ENCODE results near the gene LMO4. TPM values are rescaled to one million over a fixed set of nuclear protein-coding genes. Genes with fewer than 3 reads are reported as not detected.

LMO4 gene
- total and polyA plus RNA-seq, 10 of the 15 experiments (the other 5 are each of a cell fraction or from before 2014, with no cell fraction given) = 3.8 to 76.6 (median 20.7) TPM

GRCh38 chr1:87358219-87358618, 29.5 kb downstream of the LMO4 start:
- 64% methylated on average over 1 of the region's 1 CpG for WGBS (ENCODE audit: insufficient coverage, insufficient replicate concordance, low lambda C conversion rate, missing lambda C conversion rate)
- ChIA-PET RAD21 (ENCODE audit: unreplicated experiment) (no interaction called here), CTCF (interaction anchor here (1.5 kb wide), 1 partner anchor 18 kb away, joined by 3 read pairs; no protein-coding TSS in a partner anchor), SMC1A (ENCODE audit: uncharacterized antibody, unreplicated experiment) (no interaction called here), POLR2A (no interaction called here)
- DNase-seq (ENCODE audit: low read depth, low spot score) (no peak), ATAC-seq (no peak), FAIRE-seq (no peak)
- no peak overlapping the region for H3K4me3 ChIP-seq
- H3K9ac ChIP-seq (ENCODE audit: control insufficient read depth, insufficient read depth, low read length) = no peak overlapping the region
- no peak overlapping the region for H3K4me2 ChIP-seq (ENCODE audit: control insufficient read depth, insufficient read depth)
- no peaks in the 10 kb centered on the region for H4K20me1 ChIP-seq (ENCODE audit: control insufficient read depth, insufficient read depth)
- H2AFZ ChIP-seq (ENCODE audit: control insufficient read depth, low read depth, low read length) = no peak overlapping the region
- H3K4me1 ChIP-seq (ENCODE audit: control insufficient read depth, insufficient read depth, low read length) = no peaks in the 10 kb centered on the region
- in situ Hi-C loops (cut with MboI) = no loop called here
- no peaks in the 10 kb centered on the region for H3K36me3 ChIP-seq (ENCODE audit: control insufficient read depth in 2 of 2, insufficient read depth in 2 of 2, low read length in 1 of 2)
- intact Hi-C loops (cut with micrococcal nuclease; ENCODE audit: unreplicated experiment) = no loop called here
- H3K27me3 ChIP-seq (replicated peaks in 1 of 2; ENCODE audit: control insufficient read depth in 2 of 2, insufficient read depth in 2 of 2, low read length in 1 of 2) = no peaks in the 10 kb centered on the region
- no TSS peak for BruUV-seq (replicated peaks)
- H3K9me3 ChIP-seq (replicated peaks; ENCODE audit: control insufficient read depth, insufficient read depth, low read length) = no peaks in the 10 kb centered on the region
- no peak overlapping the region for H3K27ac ChIP-seq (ENCODE audit: control insufficient read depth, insufficient read depth)
- H3K79me2 ChIP-seq (ENCODE audit: control insufficient read depth, insufficient read depth, low read length) = no peaks in the 10 kb centered on the region
- no peak for TF ChIP-seq ETV6 (conservative IDR thresholded peaks at IDR 0.05 in 1 of 2, IDR thresholded peaks at IDR 0.05 in 1 of 2; ENCODE audit: borderline replicate concordance in 1 of 2, low read depth in 1 of 2)
- no peak for TF ChIP-seq BRCA1 (IDR thresholded peaks at IDR 0.05; ENCODE audit: low read depth, low read length)
- no peak for TF ChIP-seq NKRF (conservative IDR thresholded peaks at IDR 0.05)
- no peak for TF ChIP-seq NBN (IDR thresholded peaks at IDR 0.05)
- no peak for TF ChIP-seq TBL1XR1 (IDR thresholded peaks at IDR 0.05; ENCODE audit: low read depth, low read length)
- TF ChIP-seq PBX3 (IDR thresholded peaks at IDR 0.05; ENCODE audit: insufficient replicate concordance, low read depth, low read length) = no peak
- TF ChIP-seq USF2 (IDR thresholded peaks at IDR 0.05; ENCODE audit: borderline replicate concordance, low read depth, low read length) = no peak
- no peak for TF ChIP-seq ATF3 (IDR thresholded peaks at IDR 0.05; ENCODE audit: borderline replicate concordance, extremely low read depth, low read depth, low read length)
- TF ChIP-seq KDM1A (IDR thresholded peaks at IDR 0.05; ENCODE audit: borderline replicate concordance) = no peak
- TF ChIP-seq ZNF687 (IDR thresholded peaks at IDR 0.05) = no peak
- TF ChIP-seq PAX5 (IDR thresholded peaks at IDR 0.05; ENCODE audit: borderline replicate concordance, low read depth, low read length) = no peak
- TF ChIP-seq YY1 (IDR thresholded peaks at IDR 0.05; ENCODE audit: low read depth, low read length) = no peak
- no peak for TF ChIP-seq EGR1 (IDR thresholded peaks at IDR 0.05; ENCODE audit: borderline replicate concordance in 1 of 2, low read depth in 2 of 2, low read length in 2 of 2)
- no peak for TF ChIP-seq EP300 (IDR thresholded peaks at IDR 0.05; ENCODE audit: borderline replicate concordance in 1 of 2, control insufficient read depth in 1 of 2, low read depth in 2 of 2, low read length in 2 of 2)
- no peak for TF ChIP-seq EED (IDR thresholded peaks at IDR 0.05; ENCODE audit: low read depth)
- no peak for TF ChIP-seq RUNX3 (IDR thresholded peaks at IDR 0.05; ENCODE audit: low read length)
